ENCODE measurements around the gene SH2D4B.
A peak's percentile ranks its signal among the peaks of the same experiment; 100 is the strongest.
"Not testable (repeated sequence)": the region's sequence is repeated elsewhere in the genome, so short reads cannot be mapped to it uniquely, and the experiment has no call there.

The SH2D4B gene

GRCh38 chr10:80526218-80526617 lies 11.5 kb upstream of the SH2D4B start:
- DNase-seq = no peak

- DNase-seq = no peak
These were observed 11.0 kb upstream of the SH2D4B start for GRCh38 chr10:80526742-80527141.

DNA sequence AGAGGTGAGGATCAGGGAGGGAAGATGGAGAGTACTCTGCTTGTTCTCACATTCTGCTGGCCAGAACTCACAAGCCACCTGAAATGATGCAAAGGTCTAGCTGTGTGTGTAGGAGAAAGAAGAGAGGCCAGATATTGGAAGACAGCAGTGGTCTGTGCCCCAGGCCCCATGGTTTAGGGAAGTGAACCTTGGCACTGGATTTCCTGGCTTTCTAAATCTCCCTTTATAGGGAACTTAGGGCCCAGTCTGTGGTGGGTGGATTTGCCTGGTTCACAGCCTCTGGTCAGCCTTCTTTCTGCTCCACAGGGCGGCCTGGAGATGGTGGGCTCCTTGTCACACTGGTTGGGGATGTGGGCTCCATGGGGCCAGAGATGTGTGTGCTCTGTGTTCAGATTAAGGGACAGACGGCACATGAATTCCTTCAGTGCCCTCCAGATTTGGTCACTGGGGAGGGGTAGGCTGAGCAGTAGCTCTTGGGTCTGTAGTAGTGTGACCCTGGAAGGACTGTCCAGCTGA lies 9.5 kb upstream of the SH2D4B start:
- DNase-seq = no peak

- no peak for DNase-seq
These were observed 8.8 kb upstream of the SH2D4B start for GRCh38 chr10:80528901-80529300.

DNA sequence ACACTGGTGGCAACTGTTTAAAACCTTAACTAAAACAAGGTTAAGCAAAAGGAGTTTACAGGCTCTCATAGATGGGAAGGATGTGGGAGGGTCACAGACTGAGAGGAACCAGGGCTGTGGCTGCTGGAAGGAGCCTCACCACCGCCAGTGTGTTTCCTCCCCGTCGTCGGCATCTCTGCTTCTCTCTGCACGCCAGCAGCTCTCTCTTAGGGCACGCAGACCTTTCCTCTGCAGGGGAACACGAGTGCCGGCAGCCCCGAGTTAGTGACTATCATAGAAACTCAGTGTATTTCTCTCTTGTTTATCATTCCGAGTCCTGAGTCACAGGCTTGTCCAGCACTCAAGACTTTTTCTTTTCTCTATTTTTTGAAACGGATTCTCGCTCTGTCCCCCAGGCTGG lies 8.1 kb upstream of the SH2D4B start:
- DNase-seq = peak; percentile 40

DNA sequence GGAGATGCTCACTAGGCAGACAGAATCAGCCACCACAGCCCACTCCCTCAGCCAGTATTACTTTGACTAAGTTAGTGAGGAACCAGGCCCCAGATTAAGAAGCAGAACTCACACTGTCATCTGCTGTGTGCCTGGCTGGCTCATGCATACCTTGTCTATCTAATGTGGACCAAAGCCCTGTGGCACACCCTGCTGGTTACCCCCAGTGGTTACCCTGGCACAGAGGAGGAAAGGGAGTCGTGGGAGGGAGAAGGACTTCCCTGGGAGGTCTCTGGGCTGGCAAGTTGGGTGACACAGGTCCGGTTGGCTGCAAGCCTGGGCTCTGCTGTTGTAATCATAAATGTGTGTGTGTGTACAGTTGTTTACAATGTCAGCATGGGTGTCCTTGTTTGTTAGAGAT lies 7.5 kb upstream of the SH2D4B start:
- peak; percentile 57 for DNase-seq

- DNase-seq = no peak
These were observed 6.9 kb upstream of the SH2D4B start for GRCh38 chr10:80530816-80531215.

DNA sequence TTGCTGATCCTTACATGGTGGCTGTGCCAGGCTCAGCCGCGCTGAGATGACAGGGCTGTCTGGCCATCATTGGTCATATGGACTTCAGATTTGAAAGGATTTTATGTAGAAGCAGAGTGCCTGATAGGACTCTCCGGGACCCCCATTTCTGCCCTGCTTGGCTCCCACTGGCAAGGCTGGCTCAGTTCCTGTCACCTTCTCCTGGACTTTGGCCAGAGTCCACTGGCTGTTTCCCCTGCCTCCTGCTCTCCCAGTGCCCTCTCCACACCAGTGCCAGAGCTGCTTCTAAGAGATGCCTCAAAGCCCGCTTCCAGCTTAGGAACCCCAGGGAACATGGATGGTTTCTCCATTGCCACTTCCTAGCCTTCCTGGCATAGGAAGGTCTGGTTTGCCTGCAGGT lies 5.1 kb upstream of the SH2D4B start:
- no peak for DNase-seq

- DNase-seq = not testable (repeated sequence)
These were observed 3.6 kb upstream of the SH2D4B start for GRCh38 chr10:80534059-80534458.

GRCh38 chr10:80534646-80535045 lies 3.1 kb upstream of the SH2D4B start:
- DNase-seq = not testable (repeated sequence)

GRCh38 chr10:80535671-80536360 lies 1.9 kb upstream of the SH2D4B start:
- DNase-seq = peak; percentile 73

GRCh38 chr10:80536361-80536835 lies 1.3 kb upstream of the SH2D4B start:
- no peak for DNase-seq

DNA sequence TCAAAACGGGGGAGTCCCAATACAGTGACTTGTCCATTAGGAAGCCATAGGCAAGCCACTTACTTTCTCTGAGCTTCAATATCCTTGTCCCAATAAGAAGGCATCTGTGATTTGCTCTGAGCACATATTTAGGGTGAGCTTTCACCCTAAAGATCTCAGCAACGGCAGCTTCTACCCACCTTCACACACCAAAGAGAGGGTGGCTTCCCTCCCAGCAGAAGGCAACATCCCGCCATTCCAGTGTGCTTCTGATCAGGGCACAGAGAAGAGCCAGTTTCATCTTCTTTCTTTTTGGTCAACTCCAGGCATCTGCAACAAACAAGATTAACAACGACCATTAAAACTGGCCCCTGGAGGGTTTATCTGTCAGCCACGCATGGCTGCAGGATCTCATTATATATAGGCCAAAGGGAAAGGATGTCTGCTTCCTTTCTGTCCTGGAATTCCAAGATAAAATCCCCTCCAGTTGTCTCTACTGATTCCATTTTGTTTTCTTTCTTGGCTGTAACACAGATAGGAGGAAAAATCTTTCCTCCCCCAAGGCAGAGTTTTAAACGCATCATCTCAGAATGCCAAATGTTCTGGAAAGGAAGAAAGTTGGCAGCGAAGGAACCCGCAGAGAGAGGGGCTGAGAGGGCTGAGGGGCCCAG lies 491 bp upstream of the SH2D4B start:
- no peak for DNase-seq

GRCh38 chr10:80538481-80539185 lies 931 bp downstream of the SH2D4B start:
- DNase-seq = no peak

DNA sequence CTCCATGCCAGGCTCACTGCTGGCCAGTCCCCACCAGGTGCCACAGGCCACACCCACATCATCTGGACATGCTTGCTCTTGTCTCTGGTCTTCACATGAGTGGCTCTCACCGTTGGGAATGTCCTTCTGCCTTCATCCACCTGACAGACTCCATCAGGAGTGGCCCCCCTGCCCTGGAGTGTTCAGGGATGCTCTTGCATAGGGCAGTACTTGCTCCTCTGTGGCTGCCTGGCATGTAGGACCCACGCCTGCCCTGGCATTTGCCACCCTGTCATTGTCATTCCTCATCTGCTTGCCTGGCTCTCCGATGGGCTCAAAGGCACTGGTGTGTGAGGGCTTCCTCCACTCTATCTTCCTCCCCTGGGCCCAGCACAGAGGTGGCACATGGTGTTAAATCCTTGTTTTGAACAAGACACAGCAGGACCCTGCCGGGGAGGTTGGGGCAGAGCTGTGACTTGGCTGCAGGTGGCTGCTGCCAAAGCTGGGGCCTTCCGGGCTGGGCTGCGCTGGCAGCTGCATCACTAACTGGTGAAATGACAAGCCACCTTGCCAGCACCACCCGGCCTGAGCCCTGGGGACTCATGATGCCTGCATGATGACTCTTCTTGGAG lies 1.8 kb downstream of the SH2D4B start:
- DNase-seq = no peak

DNA sequence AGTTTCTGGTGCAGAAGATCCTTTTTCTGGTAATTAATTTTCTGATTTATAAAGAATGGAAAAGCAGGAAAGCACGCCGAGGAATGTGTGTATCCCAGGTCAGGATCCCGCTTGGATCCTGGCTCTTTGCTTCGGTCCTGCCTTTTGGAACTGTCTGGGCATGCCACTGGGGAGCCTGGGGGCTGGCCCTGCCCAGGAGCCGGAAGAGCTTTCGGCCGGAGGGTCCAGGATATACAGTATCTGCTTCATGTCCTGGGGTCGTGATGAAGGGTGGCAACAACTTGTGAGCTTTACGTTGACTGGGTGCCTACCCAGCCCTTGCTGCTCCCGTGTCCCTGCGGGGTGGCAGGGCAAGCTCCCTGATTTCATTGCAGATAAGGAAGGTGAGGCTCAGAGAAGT lies 2.4 kb downstream of the SH2D4B start:
- DNase-seq = no peak

- DNase-seq = no peak
These were observed 2.9 kb downstream of the SH2D4B start for GRCh38 chr10:80540618-80540980.

GRCh38 chr10:80540981-80541750 lies 3.5 kb downstream of the SH2D4B start:
- DNase-seq = no peak

- no peak for DNase-seq
These were observed 4.4 kb downstream of the SH2D4B start for GRCh38 chr10:80542053-80542452.

- no peak for DNase-seq
These were observed 5.1 kb downstream of the SH2D4B start for GRCh38 chr10:80542652-80543318.

- not testable (repeated sequence) for DNase-seq
These were observed 5.6 kb downstream of the SH2D4B start for GRCh38 chr10:80543319-80543672.

DNA sequence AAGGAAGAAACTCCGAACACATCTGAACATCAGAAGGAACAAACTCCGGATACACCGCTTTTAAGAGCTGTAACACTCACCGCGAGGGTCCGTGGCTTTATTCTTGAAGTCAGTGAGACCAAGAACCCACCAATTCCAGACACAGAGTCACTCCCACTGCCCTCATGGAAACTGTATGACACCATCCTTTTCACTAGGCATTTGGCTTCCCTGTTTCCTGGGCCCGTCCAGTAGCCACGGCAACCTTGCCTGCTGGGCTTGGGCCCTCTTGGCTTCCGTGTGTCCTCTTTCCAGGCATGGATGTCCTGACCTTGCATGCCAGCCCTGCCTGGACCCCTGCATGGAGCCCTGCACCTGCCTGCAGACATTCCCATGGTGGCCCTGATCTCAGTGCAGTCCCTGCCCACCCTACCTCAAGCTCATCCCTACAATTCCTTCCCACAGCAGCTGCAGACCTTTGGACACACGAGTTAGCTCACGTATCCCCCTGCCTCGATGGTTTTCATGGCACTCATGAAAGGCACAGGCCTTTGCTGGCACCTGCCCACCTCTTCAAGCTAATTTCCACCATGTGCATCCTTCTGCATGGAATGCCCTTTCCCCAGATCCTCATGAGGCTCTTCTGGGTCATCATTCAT lies 6.7 kb downstream of the SH2D4B start:
- DNase-seq = no peak

Measured in activated naive CD4-positive, alpha-beta T cell treated with anti-CD3 and anti-CD28 coated beads, Interleukin-2, amount 50 U/mL, for 16 hours (primary cell).